OCI-LY1 (cell line): ENCODE measurements around the gene TMC4.

ENCODE experiments used
- H2AFZ ChIP-seq: fragments of 200-600 bp; sonication (generic), shearing (Covaris generic); 2 replicates; pipeline ENCODE4 v1.6.0; 2014; ENCODE audit warnings: antibody characterized with exemption, mild to moderate bottlenecking, low read length
- H3F3A ChIP-seq: fragments of 200-600 bp; sonication (generic), shearing (Covaris generic); 2 replicates; pipeline ENCODE4 v1.6.0; 2014; ENCODE audit warnings: mild to moderate bottlenecking, antibody characterized with exemption, low read length, moderate library complexity; ENCODE audit not compliant: insufficient read depth
- H3K27ac ChIP-seq: fragments of 200-600 bp; sonication (generic); 2 replicates; pipeline ENCODE4 v1.5.1; 2014; ENCODE audit warnings: low read length, mixed run types, mild to moderate bottlenecking, low read depth; ENCODE audit not compliant: poor library complexity, severe bottlenecking
- H3K27me3 ChIP-seq: fragments of 200-600 bp; sonication (generic); 2 replicates; pipeline ENCODE4 v1.6.0; 2014; ENCODE audit warnings: antibody characterized with exemption, mild to moderate bottlenecking, low read length, moderate library complexity; ENCODE audit not compliant: insufficient read depth
- H3K36me3 ChIP-seq: fragments of 200-600 bp; sonication (generic); 2 replicates; pipeline ENCODE4 v1.6.1; 2014; ENCODE audit warnings: mild to moderate bottlenecking, antibody characterized with exemption, low read length, moderate library complexity, mixed read lengths; ENCODE audit not compliant: insufficient read depth
- H3K4me1 ChIP-seq: fragments of 200-600 bp; sonication (generic); 2 replicates; pipeline ENCODE4 v1.5.1; 2014; ENCODE audit warnings: mild to moderate bottlenecking, low read length, moderate library complexity; ENCODE audit not compliant: insufficient read depth, severe bottlenecking
- H3K4me2 ChIP-seq: fragments of 200-600 bp; sonication (generic), shearing (Covaris generic); 2 replicates; pipeline ENCODE4 v1.6.1; 2014; ENCODE audit warnings: low read length
- H3K4me3 ChIP-seq: fragments of 200-600 bp; sonication (generic); 2 replicates; pipeline ENCODE4 v1.5.1; 2014; ENCODE audit warnings: low read length, low read depth, mild to moderate bottlenecking, mixed read lengths; ENCODE audit not compliant: poor library complexity, severe bottlenecking
- H3K79me2 ChIP-seq: fragments of 200-600 bp; shearing (Covaris generic); 2 replicates; pipeline ENCODE4 v1.6.1; 2016; ENCODE audit warnings: mixed run types, low read length, mixed read lengths; ENCODE audit not compliant: insufficient read depth
- H3K9ac ChIP-seq: fragments of 200-600 bp; sonication (generic), shearing (Covaris generic); 2 replicates; pipeline ENCODE4 v1.6.1; 2014; ENCODE audit warnings: mild to moderate bottlenecking, low read length, mixed read lengths
- H3K9me2 ChIP-seq: fragments of 200-600 bp; sonication (generic), shearing (Covaris generic); 2 replicates; pipeline ENCODE4 v1.6.1; 2014; ENCODE audit warnings: low read depth, mild to moderate bottlenecking, low read length, mixed read lengths
- H3K9me3 ChIP-seq: fragments of 200-600 bp; shearing (Covaris generic); 2 replicates; pipeline ENCODE4 v1.6.1; 2014; ENCODE audit warnings: low read length, mixed read lengths
- H4K20me1 ChIP-seq: fragments of 200-600 bp; sonication (generic), shearing (Covaris generic); 2 replicates; pipeline ENCODE4 v1.6.0; 2016; ENCODE audit warnings: mild to moderate bottlenecking, low read length; ENCODE audit not compliant: insufficient read depth
- CTCF ChIP-seq: fragments of 200-600 bp; sonication (generic), shearing (Covaris generic); IDR thresholded peaks from 2 replicates; pipeline ENCODE4 v1.5.1; 2017; ENCODE audit warnings: mild to moderate bottlenecking, antibody characterized with exemption, low read length, moderate library complexity, mixed read lengths
- EZH2 ChIP-seq: fragments of 200-600 bp; sonication (generic), shearing (Covaris generic); IDR thresholded peaks from 2 replicates; pipeline ENCODE4 v1.8.0; 2017; ENCODE audit warnings: borderline replicate concordance, mixed run types, mild to moderate bottlenecking, antibody characterized with exemption, low read length, moderate library complexity, mixed read lengths

The TMC4 gene

DNA sequence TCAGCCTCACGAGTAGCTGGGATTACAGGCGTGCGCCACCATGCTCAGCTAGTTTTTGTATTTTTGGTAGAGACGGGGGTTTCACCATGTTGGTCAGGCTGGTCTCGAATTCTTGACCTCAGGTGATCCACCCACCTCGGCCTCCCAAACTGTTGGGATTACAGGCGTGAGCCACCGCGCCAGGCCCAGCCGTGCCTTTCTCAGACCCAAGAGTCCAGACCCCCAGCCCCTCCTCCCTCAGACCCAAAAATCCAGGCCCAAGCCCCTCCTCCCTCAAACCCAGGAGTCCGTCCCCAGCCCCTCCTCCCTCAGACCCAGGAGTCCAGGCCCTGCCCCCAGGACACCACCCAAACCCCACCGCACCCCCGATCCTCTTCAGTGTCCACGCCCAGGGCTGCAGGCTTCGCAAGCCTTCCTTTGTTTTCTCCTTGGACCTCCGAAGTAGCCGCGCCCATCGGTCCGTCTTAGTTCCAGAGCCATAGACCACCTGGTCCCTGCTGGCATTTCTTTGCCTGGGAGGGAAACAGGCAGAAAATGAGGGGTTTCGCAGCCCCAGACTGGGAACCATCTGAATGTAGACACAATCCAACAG lies 3.7 kb downstream of the TMC4 start:
- Histone ChIP-seq H3K4me1 (peaks cover 3% of the 10 kb centered on the region), H3K9me2 (no peaks in the 10 kb centered on the region), H2AFZ (no peak overlapping the region), H3K4me2 (no peak overlapping the region), H3K27me3 (no peaks in the 10 kb centered on the region; the same call in 1 of the 2 replicates), H4K20me1 (no peaks in the 10 kb centered on the region), H3K9me3 (no peaks in the 10 kb centered on the region), H3K9ac (no peak overlapping the region), H3F3A (no peaks in the 10 kb centered on the region), H3K4me3 (no peak overlapping the region), H3K36me3 (no peaks in the 10 kb centered on the region; the same call in 1 of the 2 replicates), H3K27ac (no peak overlapping the region), H3K79me2 (no peaks in the 10 kb centered on the region)
- TF ChIP-seq CTCF (no peak), EZH2 (no peak)

DNA sequence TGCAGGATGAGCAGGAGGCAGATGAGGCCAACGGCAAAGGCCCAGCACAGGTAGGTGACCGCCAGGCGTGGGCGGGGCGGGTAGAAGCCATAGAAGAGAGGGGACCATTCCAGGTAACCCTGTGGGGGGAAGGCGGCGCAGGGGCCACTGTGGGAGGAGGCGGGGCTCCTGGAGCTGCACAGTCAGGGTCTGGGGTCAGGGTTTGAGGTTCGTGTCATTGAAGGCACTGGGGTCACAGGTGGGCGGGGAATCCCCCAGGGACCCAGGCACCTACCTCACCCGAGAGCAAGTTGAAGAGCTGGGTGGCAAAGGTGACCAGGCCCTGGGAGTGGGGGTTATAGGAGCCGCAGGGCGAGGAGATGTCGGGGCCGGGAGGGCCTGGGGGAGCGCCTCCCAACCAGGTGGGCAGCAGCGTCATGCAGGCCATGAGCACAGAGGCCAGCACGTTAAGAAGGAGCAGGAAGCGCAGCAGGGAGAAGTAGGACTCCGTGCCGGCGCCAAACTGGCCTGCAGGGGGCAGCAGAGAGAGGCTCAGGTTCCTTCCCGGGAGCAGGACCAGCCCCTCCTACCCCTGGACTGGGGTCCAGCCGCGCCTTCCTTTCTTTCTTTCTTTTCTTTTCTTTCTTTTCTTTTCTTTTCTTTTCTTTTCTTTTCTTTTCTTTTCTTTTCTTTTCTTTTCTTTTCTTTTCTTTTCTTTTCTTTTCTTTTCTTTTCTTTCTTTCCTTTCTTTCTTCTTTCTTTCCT lies 4.6 kb downstream of the TMC4 start:
- Histone ChIP-seq H3K79me2 (no peaks in the 10 kb centered on the region), H3K36me3 (no peaks in the 10 kb centered on the region; the same call in 1 of the 2 replicates), H3K27me3 (no peaks in the 10 kb centered on the region; the same call in 1 of the 2 replicates), H3K4me2 (no peak overlapping the region), H3K4me3 (no peak overlapping the region), H3K4me1 (peaks cover 3% of the 10 kb centered on the region), H3K27ac (no peak overlapping the region), H3F3A (no peaks in the 10 kb centered on the region), H3K9me3 (no peaks in the 10 kb centered on the region), H2AFZ (no peak overlapping the region), H4K20me1 (no peaks in the 10 kb centered on the region), H3K9me2 (no peaks in the 10 kb centered on the region), H3K9ac (no peak overlapping the region)
- TF ChIP-seq EZH2 (no peak), CTCF (peak; percentile 65)

DNA sequence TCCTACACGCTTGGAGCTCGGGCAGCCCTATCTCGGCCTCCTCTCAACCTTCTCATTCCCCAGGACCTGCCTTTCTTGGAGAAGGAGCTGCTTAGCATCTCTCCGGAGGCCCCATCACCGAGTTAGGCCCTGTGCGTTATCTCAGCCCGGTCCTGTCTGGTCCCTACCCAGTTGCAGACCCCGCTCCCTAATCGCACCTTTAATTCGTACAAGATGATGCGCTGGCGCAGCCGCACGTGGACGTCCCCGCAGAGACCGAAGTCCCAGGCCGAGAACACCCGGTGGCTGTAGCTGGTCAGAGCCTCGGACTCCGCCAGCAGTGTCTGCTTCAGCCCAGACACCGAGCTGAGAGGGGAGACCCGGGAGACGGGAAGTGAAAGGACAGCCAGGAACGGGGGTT lies 7.7 kb downstream of the TMC4 start:
- Histone ChIP-seq H3K4me3 (no peak overlapping the region), H3K9me2 (no peaks in the 10 kb centered on the region), H3K36me3 (no peaks in the 10 kb centered on the region; the same call in 1 of the 2 replicates), H3K4me1 (peaks cover 21% of the 10 kb centered on the region), H3K27me3 (no peaks in the 10 kb centered on the region), H2AFZ (no peak overlapping the region), H3K9me3 (no peaks in the 10 kb centered on the region), H3K79me2 (no peaks in the 10 kb centered on the region), H3F3A (no peaks in the 10 kb centered on the region), H3K4me2 (no peak overlapping the region), H4K20me1 (no peaks in the 10 kb centered on the region), H3K27ac (no peak overlapping the region), H3K9ac (no peak overlapping the region)
- TF ChIP-seq EZH2 (no peak), CTCF (no peak)
